D341Med (cell line): ENCODE results near the gene CEP63.
A peak's percentile ranks its signal among the peaks of the same experiment; 100 is the strongest.

Experiments
- DNase-seq: peaks from one replicate; pipeline ENCODE4 v3.0.0; 2012; ENCODE audit warnings: low spot score

Gene CEP63

GRCh38 chr3:134485718-134486576, at the start of gene CEP63, which contains the start of gene ANAPC13:
Gene CEP63, plus strand, starts transcription at chr3:134486057. Its CDS starts 9,264 bp downstream, at chr3:134495321.
Gene ANAPC13, minus strand, starts transcription at chr3:134485985. Its CDS starts 3,081 bp downstream, at chr3:134482904.
- peak; percentile 94 for DNase-seq

GRCh38 chr3:134437211-134437752, 48.6 kb upstream of the CEP63 start:
- no peak for DNase-seq

- DNase-seq = no peak
Measured at GRCh38 chr3:134441321-134441720, 44.5 kb upstream of the CEP63 start.

- no peak for DNase-seq
Measured at GRCh38 chr3:134441821-134442220, 44.0 kb upstream of the CEP63 start.

GRCh38 chr3:134445095-134445494, 40.8 kb upstream of the CEP63 start:
- no peak for DNase-seq

GRCh38 chr3:134445636-134446035, 40.2 kb upstream of the CEP63 start:
- no peak for DNase-seq

- DNase-seq = no peak
Measured at GRCh38 chr3:134446800-134447199, 39.1 kb upstream of the CEP63 start.

GRCh38 chr3:134447351-134447750, 38.5 kb upstream of the CEP63 start:
- no peak for DNase-seq

- DNase-seq = no peak
Measured at GRCh38 chr3:134448664-134449063, 37.2 kb upstream of the CEP63 start.

- peak; percentile 80 for DNase-seq
Measured at GRCh38 chr3:134449277-134449676, 36.6 kb upstream of the CEP63 start.

GRCh38 chr3:134449951-134450350, 35.9 kb upstream of the CEP63 start:
- no peak for DNase-seq

- DNase-seq = peak; percentile 52
Measured at GRCh38 chr3:134453631-134454030, 32.2 kb upstream of the CEP63 start.

- DNase-seq = no peak
Measured at GRCh38 chr3:134457376-134458074, 28.3 kb upstream of the CEP63 start.

GRCh38 chr3:134458406-134458945, 27.4 kb upstream of the CEP63 start:
- no peak for DNase-seq

GRCh38 chr3:134459562-134459961, 26.3 kb upstream of the CEP63 start:
- DNase-seq = no peak

GRCh38 chr3:134460965-134461364, 24.9 kb upstream of the CEP63 start:
- no peak for DNase-seq

- no peak for DNase-seq
Measured at GRCh38 chr3:134462331-134462941, 23.4 kb upstream of the CEP63 start.

GRCh38 chr3:134463676-134464063, 22.2 kb upstream of the CEP63 start:
- DNase-seq = no peak

GRCh38 chr3:134464064-134464688, 21.7 kb upstream of the CEP63 start:
- no peak for DNase-seq

GRCh38 chr3:134464689-134465365, 21.0 kb upstream of the CEP63 start:
- no peak for DNase-seq

GRCh38 chr3:134466331-134466730, 19.5 kb upstream of the CEP63 start:
- DNase-seq = no peak
